K562 (cell line): ENCODE data around the gene TTLL11. TPM values are rescaled to one million over a fixed set of nuclear protein-coding genes. Genes with fewer than 3 reads are reported as not detected.

Source experiments
- AFF4 ChIP-seq: sonication (generic); formaldehyde crosslinking; IDR thresholded peaks from 2 replicates; pipeline ENCODE4 v1.8.0; 2023; ENCODE audit warnings: mild to moderate bottlenecking, missing genetic modification reagents
- ARID3B ChIP-seq: fragments of 250-450 bp; sonication (Bioruptor Pico); IDR thresholded peaks from 2 replicates; pipeline ENCODE4 v1.4.0; 2020; ENCODE audit warnings: borderline replicate concordance
- BRD4 ChIP-seq: fragments of 200-600 bp; sonication (generic); IDR thresholded peaks from 2 replicates; pipeline ENCODE4 v1.6.1; 2017; ENCODE audit warnings: inconsistent platforms
- CEBPG ChIP-seq, 3 experiments: fragments of 200-800 bp in 1 of 3; sonication (Bioruptor generic) in 1 of 3; sonication (generic) in 1 of 3; formaldehyde crosslinking in 1 of 3; IDR thresholded peaks in 2 of 3; conservative IDR thresholded peaks in 1 of 3; 2 replicates each; pipeline versions ENCODE4 v1.6.1 to v1.8.0; 2016 to 2022; ENCODE audit warnings: missing compliant biosample characterization in 2 of 3, missing genetic modification characterization in 2 of 3, mild to moderate bottlenecking in 1 of 3, missing genetic modification reagents in 1 of 3
- CREB5 ChIP-seq: fragments of 250-450 bp; sonication (Bioruptor Pico); IDR thresholded peaks from 2 replicates; pipeline ENCODE4 v1.5.0; 2020; ENCODE audit warnings: mild to moderate bottlenecking
- KDM2B ChIP-seq: fragments of 250-450 bp; sonication (Bioruptor Pico); IDR thresholded peaks from 2 replicates; pipeline ENCODE4 v1.8.0; 2021; ENCODE audit warnings: mild to moderate bottlenecking, moderate library complexity
- MCM5 ChIP-seq: fragments of 450-650 bp; IDR thresholded peaks from 2 replicates; pipeline ENCODE4 v1.6.1; 2016; ENCODE audit warnings: low read depth
- MTA2 ChIP-seq: fragments of 450-650 bp; IDR thresholded peaks from 2 replicates; pipeline ENCODE4 v1.6.1; 2016; ENCODE audit warnings: low read depth
- SNIP1 ChIP-seq: fragments of 450-650 bp; IDR thresholded peaks from 2 replicates; pipeline ENCODE4 v1.7.1; 2017; ENCODE audit warnings: low read depth, mild to moderate bottlenecking
- SPI1 ChIP-seq: IDR thresholded peaks from 2 replicates; pipeline ENCODE4 v1.6.1; 2011; ENCODE audit warnings: low read depth, low read length, control low read depth, borderline replicate concordance
- TFE3 ChIP-seq: fragments of 450-650 bp; formaldehyde crosslinking; IDR thresholded peaks from 2 replicates; pipeline ENCODE4 v1.4.0; 2020; ENCODE audit warnings: mild to moderate bottlenecking, mixed read lengths
- ZBTB9 ChIP-seq: fragments of 450-650 bp; formaldehyde crosslinking; IDR thresholded peaks from 2 replicates; pipeline ENCODE4 v1.4.0; 2020; ENCODE audit warnings: mild to moderate bottlenecking, moderate library complexity
- ZNF121 ChIP-seq: sonication (generic); formaldehyde crosslinking; conservative IDR thresholded peaks from 2 replicates; pipeline ENCODE4 v1.8.0; 2022; ENCODE audit warnings: missing genetic modification reagents
- ZNF583 ChIP-seq: fragments of 250-450 bp; sonication (Bioruptor Pico); IDR thresholded peaks from 2 replicates; pipeline ENCODE4 v1.4.0; 2020
- polyA plus RNA-seq, 8 experiments: library from polyadenylated mRNA; depleted of rRNA in 4 of 8; stranded (reverse) in 5 of 8; unstranded in 3 of 8; fragments of >200 nt; fragmentation: Nextera tagmentation in 2 of 8; fragmentation: Illumina TruSeq in 1 of 8; extraction: Ambion mirVana in 2 of 8; extraction: Trizol in 1 of 8; gene quantifications; 2 replicates each; pipeline versions ENCODE4 v1.2.1 to v1.2.3, GENCODE V29; 2011 to 2014; ENCODE audit warnings: inconsistent platforms in 1 of 8, missing spikeins in 1 of 8
- total RNA-seq, 7 experiments: library from RNA; depleted of rRNA in 6 of 7; stranded (reverse); fragments of >200 nt in 6 of 7; fragmentation: Illumina TruSeq in 2 of 7; extraction: Trizol in 2 of 7; gene quantifications; 2 replicates each; pipeline versions ENCODE4 v1.2.1 to v1.2.3, GENCODE V29; 2011 to 2021; ENCODE audit warnings: low replicate concordance in 1 of 7

TTLL11 gene
- total and polyA plus RNA-seq, 9 of the 15 experiments (the other 6 are each of a cell fraction or from before 2014, with no cell fraction given) = 0.83 to 4.4 (median 2.7) TPM

- TF ChIP-seq ZNF583 (peak; percentile 80; the same call in 1 of the 2 replicates), SNIP1 (no peak), MCM5 (no peak), CEBPG (CRISPR knock-in tag; IDR thresholded peaks at IDR 0.05) (no peak), CEBPG (tag; conservative IDR thresholded peaks at IDR 0.05 in 1 of 2, IDR thresholded peaks at IDR 0.05 in 1 of 2) (no peak), ARID3B (CRISPR knock-in tag) (no peak), MTA2 (peak; percentile 88), SPI1 (no peak), ZBTB9 (CRISPR knock-in tag) (no peak), ZNF121 (CRISPR knock-in tag) (0 out of 2 replicates have a peak, but pooled peaks have one; percentile 5), CREB5 (CRISPR knock-in tag) (no peak), AFF4 (CRISPR knock-in tag) (no peak), KDM2B (CRISPR knock-in tag) (no peak), TFE3 (CRISPR knock-in tag) (no peak), BRD4 (no peak)
Measured at GRCh38 chr9:122051351-122052321, 41.5 kb downstream of the TTLL11 start (continued).
